ENCODE measurements around the gene BUD31. TPM values are rescaled to one million over a fixed set of nuclear protein-coding genes. Genes with fewer than 3 reads are reported as not detected.

BUD31 gene
- polyA plus RNA-seq: 162 TPM

- Mint-ChIP-seq H3K27ac (peak within 1 kb of the TSS; percentile 97 to 99 (median 98)), H3K4me1 (peaks cover 29 to 32% (median 29%) of the 10 kb centered on the region in 3 donors), H3K27me3 (no peaks in the 10 kb centered on the region), H3K4me3 (peak within 1 kb of the TSS; percentile 99 to 100 (median 99)), H3K9me3 (no peaks in the 10 kb centered on the region), H3K36me3 (peaks cover 3% of the 10 kb centered on the region)
These were observed at the start of gene BUD31, which contains the start of gene PDAP1 for GRCh38 chr7:99408379-99409191. Gene BUD31, plus strand, starts transcription at chr7:99408969. Its CDS starts 2,124 bp downstream, at chr7:99411093. Gene PDAP1, minus strand, starts transcription at chr7:99408597. Its CDS starts 49 bp downstream, at chr7:99408548.

- Mint-ChIP-seq H3K27me3 (no peaks in the 10 kb centered on the region), H3K36me3 (peaks cover 4% of the 10 kb centered on the region), H3K4me1 (no peaks in the 10 kb centered on the region), H3K27ac (no peak overlapping the region), H3K4me3 (no peak overlapping the region), H3K9me3 (no peaks in the 10 kb centered on the region)
These were observed 49.2 kb upstream of the BUD31 start for GRCh38 chr7:99359465-99360154.

GRCh38 chr7:99362801-99363200 lies 46.0 kb upstream of the BUD31 start:
- H3K36me3 Mint-ChIP-seq: peaks cover 4% of the 10 kb centered on the region
- H3K27me3 Mint-ChIP-seq: no peaks in the 10 kb centered on the region
- no peaks in the 10 kb centered on the region for H3K4me1 Mint-ChIP-seq
- H3K4me3 Mint-ChIP-seq: no peak overlapping the region
- H3K9me3 Mint-ChIP-seq: no peaks in the 10 kb centered on the region
- no peak overlapping the region for H3K27ac Mint-ChIP-seq

- H3K4me1 Mint-ChIP-seq: no peaks in the 10 kb centered on the region
- no peak overlapping the region for H3K27ac Mint-ChIP-seq
- no peak overlapping the region for H3K4me3 Mint-ChIP-seq
- H3K27me3 Mint-ChIP-seq: no peaks in the 10 kb centered on the region
- no peaks in the 10 kb centered on the region for H3K9me3 Mint-ChIP-seq
- H3K36me3 Mint-ChIP-seq: peaks cover 1% of the 10 kb centered on the region
These were observed 45.5 kb upstream of the BUD31 start for GRCh38 chr7:99363286-99363685.

- Mint-ChIP-seq H3K36me3 (peaks cover 4% of the 10 kb centered on the region), H3K27ac (no peak overlapping the region), H3K27me3 (no peaks in the 10 kb centered on the region), H3K4me3 (peak overlapping the region in 1 of 4 donors; percentile 23), H3K4me1 (no peaks in the 10 kb centered on the region), H3K9me3 (no peaks in the 10 kb centered on the region)
These were observed 43.2 kb upstream of the BUD31 start for GRCh38 chr7:99365318-99366141.

- Mint-ChIP-seq H3K36me3 (peaks cover 4% of the 10 kb centered on the region), H3K27ac (peak overlapping the region in 2 of 3 donors; percentile 58 to 63), H3K9me3 (no peaks in the 10 kb centered on the region), H3K4me3 (no peak overlapping the region), H3K4me1 (no peaks in the 10 kb centered on the region), H3K27me3 (no peaks in the 10 kb centered on the region)
These were observed 42.1 kb upstream of the BUD31 start for GRCh38 chr7:99366646-99367045.

- Mint-ChIP-seq H3K27me3 (no peaks in the 10 kb centered on the region), H3K9me3 (no peaks in the 10 kb centered on the region), H3K36me3 (peaks cover 4% of the 10 kb centered on the region), H3K27ac (no peak overlapping the region), H3K4me3 (peak overlapping the region in 1 of 4 donors; percentile 17), H3K4me1 (no peaks in the 10 kb centered on the region)
These were observed 39.9 kb upstream of the BUD31 start for GRCh38 chr7:99368750-99369389.

GRCh38 chr7:99369767-99370391 lies 38.9 kb upstream of the BUD31 start:
- H3K4me3 Mint-ChIP-seq: peak overlapping the region in 1 of 4 donors; percentile 29
- no peaks in the 10 kb centered on the region for H3K4me1 Mint-ChIP-seq
- no peaks in the 10 kb centered on the region for H3K9me3 Mint-ChIP-seq
- H3K27me3 Mint-ChIP-seq: no peaks in the 10 kb centered on the region
- peaks cover 2% of the 10 kb centered on the region for H3K36me3 Mint-ChIP-seq
- no peak overlapping the region for H3K27ac Mint-ChIP-seq

GRCh38 chr7:99371376-99371920 lies 37.3 kb upstream of the BUD31 start:
- no peaks in the 10 kb centered on the region for H3K9me3 Mint-ChIP-seq
- peak overlapping the region in 1 of 4 donors; percentile 80 for H3K4me3 Mint-ChIP-seq
- peaks cover 2% of the 10 kb centered on the region for H3K36me3 Mint-ChIP-seq
- peak overlapping the region in 1 of 3 donors; percentile 14 for H3K27ac Mint-ChIP-seq
- H3K4me1 Mint-ChIP-seq: peaks cover 0 to 3% (median 0%) of the 10 kb centered on the region in 3 donors
- no peaks in the 10 kb centered on the region for H3K27me3 Mint-ChIP-seq

GRCh38 chr7:99372275-99373090 lies 36.3 kb upstream of the BUD31 start:
- Mint-ChIP-seq H3K36me3 (peaks cover 3% of the 10 kb centered on the region), H3K4me3 (peak overlapping the region in 3 of 4 donors; percentile 80 to 86 (median 83)), H3K4me1 (peaks cover 0 to 4% (median 1%) of the 10 kb centered on the region in 3 donors), H3K9me3 (no peaks in the 10 kb centered on the region), H3K27ac (peak overlapping the region in 1 of 3 donors; percentile 67), H3K27me3 (no peaks in the 10 kb centered on the region)

- Mint-ChIP-seq H3K27me3 (no peaks in the 10 kb centered on the region), H3K9me3 (no peaks in the 10 kb centered on the region), H3K27ac (peak overlapping the region; percentile 23 to 90 (median 67)), H3K36me3 (peaks cover 6% of the 10 kb centered on the region), H3K4me3 (peak overlapping the region; percentile 68 to 86 (median 84)), H3K4me1 (peaks cover 0 to 9% (median 7%) of the 10 kb centered on the region in 3 donors)
These were observed 35.4 kb upstream of the BUD31 start for GRCh38 chr7:99373091-99374066.
